HUES6 (cell line): ENCODE measurements around the gene ZBTB20.

Experiments
- H3K27ac ChIP-seq: 2 replicates; pipeline ENCODE4 v1.7.0; 2013; ENCODE audit warnings: low read depth, mild to moderate bottlenecking, low read length, inconsistent platforms
- H3K27me3 ChIP-seq: 2 replicates; pipeline ENCODE4 v1.6.1; 2013; ENCODE audit warnings: low read length; ENCODE audit not compliant: control insufficient read depth, insufficient read depth
- H3K36me3 ChIP-seq: 2 replicates; pipeline ENCODE4 v1.6.1; 2013; ENCODE audit warnings: low read length; ENCODE audit not compliant: control insufficient read depth, insufficient read depth
- H3K4me1 ChIP-seq: 2 replicates; pipeline ENCODE4 v1.6.1; 2013; ENCODE audit warnings: low read length; ENCODE audit not compliant: control insufficient read depth, insufficient read depth
- H3K4me3 ChIP-seq: 2 replicates; pipeline ENCODE4 v1.5.1; 2013; ENCODE audit warnings: low read depth, low read length
- H3K9ac ChIP-seq: one replicate; pipeline ENCODE4 v1.6.1; 2013; ENCODE audit warnings: mild to moderate bottlenecking, low read length
- H3K9me3 ChIP-seq: 2 replicates; pipeline ENCODE4 v1.6.1; 2013; ENCODE audit warnings: low read depth, low read length; ENCODE audit not compliant: control insufficient read depth, insufficient read depth

Gene ZBTB20

DNA sequence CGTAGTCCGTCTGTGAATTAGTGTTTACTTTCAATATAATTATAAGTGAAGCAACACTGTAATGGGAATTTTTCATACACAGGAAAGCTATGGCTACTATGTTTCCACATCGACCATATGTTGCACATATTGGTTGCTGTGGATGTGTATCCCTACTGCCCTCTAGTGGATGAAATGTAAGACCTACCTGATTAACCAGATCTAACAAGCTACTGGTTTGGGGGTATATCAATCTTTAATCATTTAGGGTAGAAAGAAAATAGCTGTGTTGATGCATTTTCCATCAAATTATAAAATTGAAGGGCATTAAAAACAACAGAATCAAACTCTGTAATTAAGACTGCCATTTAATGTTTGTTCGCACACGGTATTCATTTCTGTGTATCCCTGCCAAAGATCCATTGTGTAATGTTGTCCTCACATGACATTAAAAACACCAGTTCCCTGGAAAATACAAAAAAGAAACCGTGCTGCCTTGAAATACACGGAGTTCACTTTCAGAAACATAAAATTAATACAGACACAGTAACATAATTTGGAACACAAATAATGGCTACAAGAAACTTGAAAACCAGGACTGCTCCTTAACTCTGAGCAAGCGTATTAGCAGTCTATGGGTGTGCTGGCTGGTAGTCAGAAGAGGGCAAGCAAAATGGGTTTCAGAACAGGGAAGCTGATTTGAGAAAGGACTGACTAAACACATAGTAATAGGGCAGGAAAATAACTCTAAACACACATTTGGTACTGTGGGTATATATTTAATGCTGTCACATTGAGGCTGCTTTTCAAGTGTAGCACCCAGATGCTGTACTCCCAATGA, 728.2 kb downstream of the ZBTB20 start:
- Histone ChIP-seq H3K27ac (no peak overlapping the region), H3K9ac (no peak overlapping the region), H3K9me3 (no peaks in the 10 kb centered on the region), H3K4me1 (no peaks in the 10 kb centered on the region), H3K36me3 (no peaks in the 10 kb centered on the region), H3K27me3 (no peaks in the 10 kb centered on the region), H3K4me3 (no peak overlapping the region)

DNA sequence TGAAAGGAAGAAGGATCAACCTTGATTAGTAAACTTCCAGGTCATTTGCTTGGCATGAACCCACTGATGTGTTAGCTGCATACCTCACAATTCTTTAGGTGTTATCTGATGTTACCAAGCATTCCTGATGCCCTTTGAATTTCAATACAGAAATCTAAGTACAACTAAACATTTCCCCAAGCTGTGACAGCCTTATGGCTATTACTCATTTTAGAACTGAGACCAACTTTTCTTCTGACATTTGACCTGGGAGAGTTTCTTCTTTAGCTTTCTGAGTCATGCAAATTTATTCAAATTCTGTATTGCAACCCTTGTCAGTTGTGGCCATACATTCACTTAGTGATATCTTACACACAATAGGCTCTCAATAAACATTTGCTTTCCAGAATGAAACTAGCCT, 729.0 kb downstream of the ZBTB20 start:
- no peak overlapping the region for H3K27ac ChIP-seq

DNA sequence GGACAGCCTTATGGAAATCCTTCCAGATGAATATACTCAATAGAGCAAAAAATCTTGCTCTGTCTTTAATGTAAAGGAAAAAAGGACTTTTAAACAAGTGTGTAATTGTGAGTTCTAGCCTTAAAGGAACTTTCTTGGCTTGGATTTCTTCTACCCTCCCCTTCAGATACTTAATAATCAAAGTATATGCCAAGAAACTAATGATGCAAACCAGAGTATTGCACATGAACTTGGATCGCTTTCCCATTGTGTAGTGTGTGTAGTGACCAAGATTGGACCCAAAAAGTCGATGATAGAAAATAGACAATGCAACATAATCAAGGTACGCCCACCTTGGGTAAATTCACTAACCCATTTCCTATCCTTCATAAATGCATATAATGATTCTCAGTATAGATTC, 729.4 kb downstream of the ZBTB20 start:
- H3K4me3 ChIP-seq, result no peak overlapping the region

More for the DNA sequence above, 729.0 kb downstream of the ZBTB20 start:
- Histone ChIP-seq H3K27me3 (no peaks in the 10 kb centered on the region), H3K4me3 (no peak overlapping the region), H3K4me1 (no peaks in the 10 kb centered on the region), H3K36me3 (no peaks in the 10 kb centered on the region), H3K9me3 (no peaks in the 10 kb centered on the region), H3K9ac (no peak overlapping the region)

DNA sequence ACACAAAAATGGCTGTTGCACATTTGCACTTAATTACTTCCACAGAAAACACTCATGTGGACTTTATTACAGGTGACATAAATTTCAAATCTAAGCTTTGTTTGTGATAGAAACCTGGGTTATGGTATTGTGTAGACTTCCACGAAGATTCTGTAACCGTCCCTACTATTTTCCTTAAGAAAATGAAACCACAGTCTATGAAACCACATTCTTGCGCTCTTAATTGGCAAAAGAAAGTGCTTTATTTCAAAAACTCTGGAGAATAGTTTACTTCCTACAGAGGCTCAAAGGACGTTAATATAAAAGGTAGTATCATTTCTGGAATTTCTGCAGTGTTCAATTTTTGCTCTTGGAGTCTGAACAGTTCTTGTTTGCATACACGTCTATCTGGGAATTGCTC, 729.8 kb downstream of the ZBTB20 start:
- Histone ChIP-seq H3K4me3 (no peak overlapping the region), H3K9ac (no peak overlapping the region), H3K27me3 (no peaks in the 10 kb centered on the region), H3K27ac (no peak overlapping the region), H3K4me1 (peaks cover 6% of the 10 kb centered on the region), H3K36me3 (no peaks in the 10 kb centered on the region), H3K9me3 (no peaks in the 10 kb centered on the region)

More for the DNA sequence above, 729.4 kb downstream of the ZBTB20 start:
- no peaks in the 10 kb centered on the region for H3K36me3 ChIP-seq
- no peaks in the 10 kb centered on the region for H3K9me3 ChIP-seq
- no peak overlapping the region for H3K27ac ChIP-seq
- H3K4me1 ChIP-seq, result peaks cover 2% of the 10 kb centered on the region; the same call in 1 of the 2 replicates
- no peak overlapping the region for H3K9ac ChIP-seq
- no peaks in the 10 kb centered on the region for H3K27me3 ChIP-seq

DNA sequence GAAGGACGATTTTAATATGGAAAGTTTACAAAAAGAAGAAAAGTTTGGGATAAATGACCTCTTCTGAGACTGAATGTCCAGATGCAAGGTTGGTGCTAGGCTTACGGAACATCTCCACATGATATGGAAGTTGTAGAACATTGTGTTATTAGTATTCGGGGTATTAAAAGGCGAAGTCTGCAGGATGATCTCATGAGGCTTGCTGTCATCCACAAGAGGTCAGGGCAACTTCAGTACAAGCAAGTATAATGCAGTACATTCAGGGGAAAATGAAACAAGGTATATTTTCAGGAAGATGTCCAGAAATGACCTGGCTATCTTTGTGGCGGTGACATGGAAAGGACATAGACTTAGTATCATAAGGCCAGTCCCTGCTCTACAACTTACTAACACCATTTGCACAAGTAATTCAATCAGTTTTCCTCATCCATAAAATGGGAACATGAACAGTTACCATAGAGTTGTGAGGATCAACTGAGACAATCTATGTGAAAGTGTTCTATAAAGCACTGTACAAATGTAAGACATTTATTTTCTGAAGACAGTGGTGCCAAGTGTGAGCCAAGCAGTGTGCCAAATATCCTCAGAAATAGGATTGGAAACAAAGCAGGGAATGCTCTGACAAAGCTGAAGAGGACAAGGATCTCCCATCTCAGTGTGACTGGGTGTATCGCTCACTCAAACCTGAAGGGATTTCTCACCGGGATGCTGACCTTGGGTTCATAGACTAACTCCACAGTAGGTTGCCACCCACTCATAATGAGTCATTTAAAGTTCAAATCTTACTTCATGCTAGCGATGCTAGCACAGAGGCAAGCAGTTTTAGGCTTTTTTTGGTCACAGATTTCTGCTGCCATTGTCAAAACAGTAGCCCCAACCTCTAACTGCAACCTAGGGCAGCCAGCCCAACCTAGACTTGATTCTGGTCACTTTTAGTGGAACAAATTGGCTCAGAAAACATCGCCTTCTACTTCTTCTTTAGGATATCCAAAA, 735.0 kb downstream of the ZBTB20 start:
- Histone ChIP-seq H3K9me3 (no peaks in the 10 kb centered on the region), H3K36me3 (no peaks in the 10 kb centered on the region), H3K9ac (no peak overlapping the region), H3K27ac (no peak overlapping the region), H3K27me3 (no peaks in the 10 kb centered on the region), H3K4me3 (no peak overlapping the region), H3K4me1 (peaks cover 43% of the 10 kb centered on the region)

DNA sequence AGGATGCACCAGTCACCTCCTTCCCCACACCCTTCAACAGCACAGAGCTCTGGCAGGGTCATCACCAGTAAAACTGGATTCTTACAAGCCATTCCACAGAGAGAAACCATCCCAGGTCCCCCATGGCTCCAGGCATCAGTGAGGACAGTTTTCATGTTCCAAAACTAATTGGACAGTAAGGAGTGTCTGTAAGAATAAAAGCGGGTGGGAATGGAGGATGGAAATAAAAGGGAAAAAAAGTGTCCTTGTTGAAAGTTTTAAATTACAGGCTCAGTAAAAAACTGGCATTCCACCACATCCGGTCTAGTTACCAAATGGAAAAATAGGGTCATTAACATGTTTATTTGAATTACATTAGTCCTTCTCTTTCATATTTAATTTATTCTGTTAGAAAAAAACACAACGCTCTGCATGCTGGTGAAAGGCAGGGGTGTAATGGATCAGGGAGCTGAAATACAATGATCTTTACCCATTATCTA, 735.9 kb downstream of the ZBTB20 start:
- Histone ChIP-seq H3K9ac (no peak overlapping the region), H3K36me3 (no peaks in the 10 kb centered on the region), H3K4me3 (no peak overlapping the region), H3K4me1 (peaks cover 43% of the 10 kb centered on the region), H3K27ac (no peak overlapping the region), H3K9me3 (no peaks in the 10 kb centered on the region), H3K27me3 (no peaks in the 10 kb centered on the region)

DNA sequence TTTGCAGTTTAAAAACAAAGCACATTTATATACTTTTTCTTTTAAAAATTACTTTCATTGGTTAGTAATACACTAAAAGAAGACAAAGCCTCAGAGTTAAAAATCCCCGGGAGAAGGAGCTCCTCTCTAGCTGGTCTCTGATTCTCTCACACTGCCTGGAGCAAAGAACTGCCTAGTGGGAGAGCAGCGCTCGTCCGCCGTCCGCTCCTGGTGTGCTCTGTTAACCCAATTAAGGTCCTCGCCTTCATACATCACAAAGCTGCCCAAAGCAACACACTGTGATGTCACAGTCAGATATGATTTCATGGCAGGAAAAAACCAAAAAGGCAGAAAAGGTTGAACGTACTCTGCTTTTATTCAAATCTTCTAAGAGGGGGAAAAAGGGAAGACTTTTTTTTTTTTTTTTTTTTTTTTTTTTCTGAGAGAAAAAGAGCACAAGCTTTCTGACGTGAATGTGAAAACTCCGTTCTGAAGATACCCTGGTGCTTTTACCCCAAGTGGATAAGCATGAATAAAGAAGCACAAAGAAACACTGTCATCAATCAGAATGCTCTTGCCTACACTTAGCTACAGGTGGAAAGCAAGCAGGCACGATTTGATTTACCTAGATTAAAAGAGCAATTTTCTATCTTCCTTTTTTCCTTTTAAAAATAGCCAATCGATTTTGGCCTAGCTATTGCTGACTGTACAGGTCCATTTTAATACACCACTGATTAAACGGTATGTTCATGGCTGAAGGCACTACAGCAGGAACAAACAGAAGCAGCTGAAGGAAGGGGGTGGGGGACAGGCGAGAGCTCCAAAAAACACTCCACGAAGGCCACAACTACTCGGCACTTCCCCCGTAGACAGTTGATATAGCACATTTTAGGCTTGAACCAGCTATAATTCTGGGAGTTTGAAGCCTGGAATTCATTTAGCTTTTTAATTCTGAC, 738.1 kb downstream of the ZBTB20 start:
- H3K27me3 ChIP-seq, result no peaks in the 10 kb centered on the region
- no peaks in the 10 kb centered on the region for H3K9me3 ChIP-seq
- H3K9ac ChIP-seq, result no peak overlapping the region
- H3K4me1 ChIP-seq, result peaks cover 43% of the 10 kb centered on the region
- H3K27ac ChIP-seq, result no peak overlapping the region
- no peaks in the 10 kb centered on the region for H3K36me3 ChIP-seq
- no peak overlapping the region for H3K4me3 ChIP-seq

DNA sequence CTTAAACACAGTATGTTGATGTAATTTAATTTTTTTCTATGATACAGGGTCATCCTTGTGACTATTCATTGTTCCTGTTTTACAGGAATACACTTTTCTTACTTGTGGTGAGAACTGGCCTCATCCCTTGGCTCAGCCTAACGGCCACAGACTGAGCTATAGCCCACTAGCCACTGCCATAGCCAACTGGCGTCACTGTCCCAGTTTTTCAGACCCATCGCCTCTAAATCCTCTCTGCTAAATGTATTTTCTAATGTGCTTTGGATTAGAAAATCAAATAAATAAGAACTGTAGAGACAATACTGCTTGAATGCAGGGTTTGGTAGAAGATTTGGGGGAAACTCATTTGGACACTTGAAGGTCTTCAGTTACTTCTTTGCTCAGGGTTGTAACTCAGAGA, 740.2 kb downstream of the ZBTB20 start:
- Histone ChIP-seq H3K9ac (no peak overlapping the region), H3K9me3 (no peaks in the 10 kb centered on the region), H3K36me3 (no peaks in the 10 kb centered on the region), H3K4me1 (peaks cover 34% of the 10 kb centered on the region), H3K27me3 (no peaks in the 10 kb centered on the region), H3K27ac (no peak overlapping the region), H3K4me3 (no peak overlapping the region)

DNA sequence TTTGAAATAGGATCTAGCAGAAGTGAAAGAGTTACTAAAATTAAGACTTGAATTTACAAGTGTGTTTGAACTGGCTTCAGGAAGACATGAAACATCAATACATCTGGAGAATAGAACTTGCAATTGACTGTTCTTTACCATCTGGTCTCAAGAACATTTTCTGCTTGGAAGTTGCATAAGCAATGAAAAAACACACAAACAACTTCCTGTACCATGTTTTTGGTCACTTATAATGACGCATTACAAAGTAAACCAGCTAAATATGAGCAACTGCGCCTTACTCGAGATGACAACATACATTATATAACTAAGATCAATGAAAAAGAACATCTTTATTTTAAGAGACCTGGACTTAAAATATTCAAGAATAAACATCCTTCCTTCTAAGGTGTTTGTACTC, 740.8 kb downstream of the ZBTB20 start:
- Histone ChIP-seq H3K27me3 (no peaks in the 10 kb centered on the region), H3K4me1 (peaks cover 27% of the 10 kb centered on the region), H3K9me3 (no peaks in the 10 kb centered on the region), H3K4me3 (no peak overlapping the region), H3K9ac (no peak overlapping the region), H3K36me3 (no peaks in the 10 kb centered on the region), H3K27ac (no peak overlapping the region)

DNA sequence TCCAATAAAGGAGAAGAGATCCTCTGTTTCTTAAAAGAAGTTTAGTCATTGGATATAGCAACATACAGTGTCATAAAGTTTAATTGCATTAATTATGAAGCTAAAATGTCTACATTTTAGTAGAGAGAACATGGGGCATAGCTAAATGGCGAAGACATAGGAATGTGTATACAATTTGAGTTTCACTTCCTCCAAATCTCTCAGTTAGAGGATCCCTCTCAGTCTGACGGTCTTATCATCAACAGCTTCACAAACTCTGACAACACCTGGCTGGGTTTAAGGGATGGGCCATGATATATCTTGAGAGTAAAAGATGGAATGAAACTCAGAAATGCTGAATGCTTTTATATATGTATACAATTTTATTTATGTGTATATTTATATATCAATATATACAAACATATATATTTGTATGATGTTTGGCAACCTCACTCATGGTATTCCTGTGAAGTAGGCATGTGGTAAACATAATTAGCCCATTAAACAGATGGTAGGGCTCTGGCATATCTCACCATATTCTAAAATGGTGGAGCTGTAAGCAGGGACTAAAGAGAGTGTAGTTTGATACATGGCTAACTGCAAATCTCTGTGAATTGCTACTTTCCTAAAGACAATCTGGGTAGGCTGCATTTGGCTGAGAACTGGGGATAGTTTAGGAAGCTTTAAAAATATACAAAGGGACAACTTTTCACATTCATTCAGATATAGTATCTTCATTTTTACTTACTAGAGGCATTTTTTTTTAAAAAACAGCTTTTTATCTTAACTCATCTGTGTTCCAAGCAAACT, 741.7 kb downstream of the ZBTB20 start:
- Histone ChIP-seq H3K27me3 (no peaks in the 10 kb centered on the region), H3K4me3 (no peak overlapping the region), H3K27ac (no peak overlapping the region), H3K4me1 (peaks cover 18% of the 10 kb centered on the region), H3K9me3 (no peaks in the 10 kb centered on the region), H3K36me3 (no peaks in the 10 kb centered on the region), H3K9ac (no peak overlapping the region)
